HG03558 (cell line): ENCODE measurements around the gene MAN1A2.
"Not testable (repeated sequence)": the region's sequence is repeated elsewhere in the genome, so short reads cannot be mapped to it uniquely, and the experiment has no call there.

Experiments
- ATAC-seq: cut with Tn5 transposase; IDR thresholded peaks from one replicate; pipeline ENCODE4 v1.9.1; 2021; ENCODE audit warnings: moderate number of reproducible peaks; ENCODE audit not compliant: unreplicated experiment; ENCODE audit errors: extremely low read depth

Gene MAN1A2

DNA sequence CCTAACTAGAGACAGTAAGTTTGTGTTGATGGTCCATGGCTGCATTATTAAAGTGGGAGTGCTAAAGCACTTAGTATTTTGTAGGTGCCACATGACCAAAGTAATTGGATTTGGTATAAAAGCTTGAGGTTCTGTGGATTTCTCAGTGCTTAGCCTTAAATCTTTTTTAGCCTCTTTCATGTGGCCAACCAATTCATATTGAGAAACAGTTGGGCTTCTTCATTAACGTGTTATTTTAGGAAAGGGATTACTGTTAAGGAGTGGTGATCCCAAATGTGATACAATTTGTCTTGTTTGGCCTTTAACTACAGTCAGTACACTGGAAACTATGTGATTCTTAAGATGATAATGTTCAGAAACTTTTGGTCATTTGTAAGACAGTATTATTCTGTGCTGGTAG lies 25.5 kb downstream of the MAN1A2 start:
- no peak for ATAC-seq

DNA sequence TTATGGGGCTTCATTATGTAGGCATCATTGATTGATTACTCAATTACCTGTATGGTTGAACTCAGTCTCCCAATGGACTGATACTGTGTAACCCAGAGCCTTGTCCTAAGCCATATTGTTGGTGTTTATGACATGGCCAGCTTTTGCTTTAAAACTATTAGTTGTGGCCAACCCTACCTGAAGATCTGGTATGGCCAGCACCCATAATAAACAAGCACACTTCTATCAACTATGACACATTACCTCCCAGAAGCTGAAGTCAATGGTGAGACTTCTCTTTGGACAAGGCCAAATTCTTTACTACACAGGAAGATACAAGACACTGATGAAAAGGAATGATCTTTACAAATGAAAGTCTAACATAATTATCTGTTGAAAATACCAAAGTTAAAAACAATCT lies 28.8 kb downstream of the MAN1A2 start:
- ATAC-seq = no peak

DNA sequence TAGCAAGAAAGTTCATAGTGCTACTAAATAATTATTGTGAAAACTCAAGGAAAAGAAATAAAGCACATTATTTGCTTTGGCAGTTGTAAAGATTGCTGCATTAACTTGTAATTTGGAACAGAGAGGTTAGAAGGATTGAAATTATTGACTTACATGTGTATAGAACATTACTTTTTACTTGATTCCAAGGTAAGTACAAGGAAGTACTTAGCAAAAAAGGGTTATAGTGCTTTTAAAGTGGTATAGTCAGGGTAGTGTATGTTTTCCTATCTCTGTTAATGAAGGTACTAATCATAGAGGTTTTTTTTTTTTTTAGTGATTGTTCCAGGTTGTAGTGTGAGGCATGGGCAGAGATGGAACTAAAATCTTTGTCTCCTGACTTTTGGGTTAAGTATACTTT lies 29.4 kb downstream of the MAN1A2 start:
- no peak for ATAC-seq

DNA sequence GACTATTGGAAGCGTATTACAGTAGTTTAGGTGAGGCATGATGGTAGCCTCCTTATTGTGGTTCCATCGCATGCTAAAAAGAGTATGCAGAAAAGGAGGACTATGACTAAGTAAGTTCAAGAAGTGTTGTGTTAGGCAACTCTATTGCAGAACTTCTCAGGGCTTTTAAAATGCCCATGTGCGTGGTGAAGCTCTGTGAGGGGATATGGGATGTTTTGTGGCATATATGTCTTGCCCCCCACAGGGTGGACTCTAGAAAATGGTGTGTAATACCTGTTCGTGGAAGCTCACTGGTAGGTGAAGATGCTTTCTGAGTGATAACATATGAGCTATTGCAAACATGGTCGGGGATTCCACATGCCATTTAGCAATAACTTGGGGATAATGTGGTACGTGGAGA lies 31.7 kb downstream of the MAN1A2 start:
- ATAC-seq = no peak

DNA sequence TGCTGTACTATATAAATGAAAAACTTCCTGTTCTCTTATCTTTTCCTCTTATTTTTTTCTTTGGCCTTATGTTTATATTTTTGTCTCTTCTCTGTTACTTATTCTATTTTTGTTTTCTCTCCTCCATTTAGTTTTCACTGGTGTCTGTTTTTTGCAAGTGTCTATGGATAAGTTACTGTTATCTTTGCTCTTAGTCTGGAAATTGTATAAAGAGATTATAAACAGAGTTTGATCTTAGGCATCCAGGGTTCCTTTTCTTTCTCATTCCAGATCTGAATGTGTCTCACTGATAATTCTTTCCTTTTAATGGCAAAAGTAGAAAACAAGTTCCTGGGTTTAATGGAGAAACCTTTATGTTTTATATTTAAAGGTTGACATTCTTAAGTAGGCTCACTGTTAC lies 34.5 kb downstream of the MAN1A2 start:
- ATAC-seq = no peak

DNA sequence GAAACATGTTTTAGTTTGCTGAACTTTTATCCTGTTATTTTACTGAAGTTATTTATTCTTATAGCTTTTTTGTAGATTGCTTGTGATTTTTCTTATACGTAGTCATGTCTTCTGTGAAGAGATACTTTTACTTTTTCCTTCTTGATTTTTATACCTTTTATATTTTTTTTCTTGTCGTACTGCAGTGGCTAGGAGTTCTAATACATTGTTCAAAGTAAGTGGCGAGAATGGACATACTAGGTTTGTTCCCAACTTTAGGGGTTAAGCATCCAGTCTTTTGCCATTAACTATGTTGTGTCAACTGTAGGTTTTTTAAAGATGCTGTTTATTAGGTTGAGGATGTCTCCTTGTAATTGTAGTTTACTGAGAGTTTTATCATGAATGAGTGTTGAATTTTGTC lies 36.3 kb downstream of the MAN1A2 start:
- no peak for ATAC-seq

DNA sequence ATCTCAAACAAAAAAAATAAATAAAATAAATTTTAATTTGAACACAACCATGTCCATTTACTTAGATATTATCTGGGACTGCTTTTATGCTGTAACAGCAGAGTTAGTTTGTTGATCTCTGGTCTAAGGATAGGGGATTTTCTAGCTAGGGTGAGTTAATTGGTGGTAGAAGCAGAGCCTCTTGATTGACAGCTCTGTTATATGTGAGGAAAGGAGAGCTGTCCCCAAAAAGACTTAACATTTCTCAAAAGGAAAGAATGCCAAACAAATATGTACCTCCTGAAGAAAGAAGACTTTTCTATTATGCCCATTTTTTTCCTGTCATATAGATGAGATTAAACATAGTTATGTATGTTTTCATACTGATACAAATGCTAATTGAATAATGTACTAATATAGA lies 37.8 kb downstream of the MAN1A2 start:
- no peak for ATAC-seq

DNA sequence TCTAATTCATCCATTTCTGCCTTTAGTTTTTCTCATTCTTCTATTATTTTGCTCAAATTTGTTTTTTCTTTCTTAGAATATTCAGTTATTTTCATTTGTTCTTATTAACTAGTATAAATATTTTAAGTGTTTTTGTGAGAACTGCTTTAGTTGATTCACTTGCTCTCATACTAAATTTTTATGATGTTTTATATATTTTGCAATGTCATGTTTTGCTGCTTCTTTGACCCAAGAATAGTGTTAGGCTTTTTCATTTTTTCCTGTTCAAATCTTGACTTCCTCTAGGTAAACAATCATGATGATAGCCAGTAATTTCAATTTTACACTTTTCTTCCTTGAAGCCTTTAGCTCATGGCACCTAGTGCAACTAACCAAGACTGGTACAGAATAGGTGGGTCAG lies 45.2 kb downstream of the MAN1A2 start:
- ATAC-seq = no peak

DNA sequence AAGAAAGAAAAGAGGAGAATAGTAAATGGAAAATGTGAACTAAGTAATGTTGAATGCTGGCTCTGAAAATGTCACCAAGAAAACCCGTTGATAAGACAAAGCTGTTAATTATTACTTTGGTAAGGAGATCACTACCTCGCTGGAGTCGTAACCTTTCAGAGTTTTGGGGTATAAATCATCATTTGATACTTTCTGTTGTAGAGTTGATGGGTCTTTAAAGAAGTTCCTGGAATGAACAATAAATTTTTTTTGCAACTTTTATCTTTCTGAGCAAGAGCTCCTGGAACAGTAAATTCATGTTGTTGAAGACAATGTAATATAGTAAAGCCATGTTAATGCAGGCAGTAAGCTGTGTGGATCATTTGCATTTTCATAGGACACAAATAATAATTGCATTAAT lies 46.2 kb downstream of the MAN1A2 start:
- ATAC-seq = no peak

DNA sequence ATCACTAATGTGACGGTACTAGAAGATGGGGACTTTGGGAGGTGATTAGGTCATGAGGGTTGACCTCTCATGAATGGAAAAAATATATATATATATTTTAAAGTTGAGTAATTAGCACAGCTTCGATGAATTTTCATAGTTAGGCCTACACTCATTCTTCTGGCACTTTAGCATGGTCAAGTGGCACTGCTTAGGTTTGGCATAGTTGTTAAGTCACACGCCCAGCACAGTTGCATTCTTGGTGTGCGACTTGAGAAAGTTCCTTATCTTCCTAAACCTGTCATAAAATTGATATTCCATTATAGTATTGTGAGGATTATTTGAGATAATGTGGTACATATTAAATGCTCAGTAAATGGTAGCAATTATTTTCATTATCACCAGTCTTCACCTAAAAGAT lies 47.7 kb downstream of the MAN1A2 start:
- ATAC-seq = no peak

DNA sequence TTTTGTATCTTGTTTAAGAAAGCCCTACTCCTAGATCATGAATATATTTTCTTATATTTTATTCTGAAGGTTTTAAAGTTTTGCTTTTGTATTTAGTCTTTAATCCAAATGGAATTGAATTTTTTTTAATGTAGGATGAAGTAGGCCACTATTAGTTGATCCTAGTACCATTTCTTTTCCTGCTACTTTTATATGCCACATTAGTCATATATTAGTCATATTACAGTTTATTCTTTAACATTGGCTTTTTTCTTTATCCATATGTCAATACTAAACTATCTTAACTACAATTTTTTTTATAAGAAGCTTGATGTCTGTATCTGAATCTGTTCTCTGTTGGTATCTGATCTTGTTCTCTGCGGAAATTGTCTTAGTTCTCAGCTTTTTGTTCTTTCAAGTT lies 48.8 kb downstream of the MAN1A2 start:
- no peak for ATAC-seq

DNA sequence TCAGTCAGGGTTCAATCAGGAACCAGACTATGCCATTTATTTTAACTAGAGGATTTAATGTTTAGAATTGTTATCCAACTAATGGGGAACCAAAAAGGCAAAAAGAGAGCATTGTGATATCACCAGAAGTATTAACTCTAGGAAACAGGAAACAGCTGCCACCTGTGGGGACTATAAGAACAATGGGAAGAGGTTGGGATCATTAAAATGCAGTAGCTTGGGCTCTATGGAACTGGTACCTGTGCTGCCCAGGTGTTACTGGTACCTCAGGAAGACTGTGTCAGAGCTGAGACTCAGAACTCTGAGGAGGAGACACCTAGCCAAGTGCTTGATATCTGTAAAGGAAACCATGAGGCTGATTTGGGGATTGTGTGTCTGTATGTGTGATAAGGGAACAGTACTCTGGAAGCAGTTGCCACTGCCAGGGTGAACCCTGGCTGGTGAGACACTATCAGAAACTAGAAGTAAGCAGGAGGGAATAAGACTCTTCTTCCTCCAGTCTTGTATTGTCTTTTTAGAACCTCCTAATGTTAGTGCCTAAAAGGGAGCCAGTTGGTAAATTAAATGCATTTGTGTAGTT lies 49.4 kb downstream of the MAN1A2 start:
- no peak for ATAC-seq

DNA sequence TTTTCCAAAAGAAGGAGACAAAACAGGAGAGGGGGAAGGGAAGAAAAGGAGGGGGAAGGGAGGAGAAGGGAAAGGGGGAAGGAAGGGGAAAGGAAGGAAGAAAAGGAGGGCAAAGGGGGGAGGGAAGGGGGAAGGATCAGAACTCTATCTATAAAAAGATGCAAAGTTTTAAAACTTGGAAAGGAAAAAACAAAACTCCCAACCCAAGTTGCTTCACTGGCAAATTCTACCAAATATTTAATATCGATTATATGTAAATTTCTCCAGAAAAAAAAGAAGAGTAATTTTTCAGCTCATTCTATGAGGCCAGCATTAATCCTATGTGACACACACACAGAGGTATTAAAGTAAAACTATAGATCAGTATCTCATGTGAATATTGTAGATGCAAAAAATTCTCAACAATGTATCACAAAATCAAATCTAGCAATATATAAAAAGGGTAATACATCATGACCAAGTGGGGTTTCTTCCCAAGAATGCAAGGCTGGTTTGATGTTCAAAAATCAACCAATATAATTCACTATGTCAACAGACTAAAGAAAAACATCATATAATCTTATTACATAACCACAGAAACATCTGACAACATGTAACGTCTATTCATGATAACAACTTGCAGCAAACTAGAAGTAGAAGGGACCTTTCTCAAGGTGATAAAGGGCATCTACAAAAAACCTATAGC lies 57.9 kb downstream of the MAN1A2 start:
- ATAC-seq = no peak

DNA sequence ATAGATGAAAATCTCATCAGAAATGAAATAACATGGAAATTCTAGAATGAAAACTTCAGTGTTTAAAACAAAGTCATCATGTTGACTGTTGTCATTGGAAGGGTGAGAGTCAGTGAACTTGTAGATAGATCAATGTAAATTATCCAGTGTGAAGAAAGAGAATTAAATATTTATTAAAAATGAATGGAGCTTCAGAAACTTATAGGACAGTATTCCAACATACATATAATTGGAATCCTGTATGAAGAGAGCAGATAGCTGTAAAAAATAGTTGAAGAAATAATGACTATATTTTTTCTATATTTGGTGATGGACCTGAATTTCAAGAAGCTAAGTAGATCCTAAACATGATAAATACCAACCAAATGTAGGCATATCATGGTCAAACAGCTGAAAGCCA lies 60.0 kb downstream of the MAN1A2 start:
- no peak for ATAC-seq

DNA sequence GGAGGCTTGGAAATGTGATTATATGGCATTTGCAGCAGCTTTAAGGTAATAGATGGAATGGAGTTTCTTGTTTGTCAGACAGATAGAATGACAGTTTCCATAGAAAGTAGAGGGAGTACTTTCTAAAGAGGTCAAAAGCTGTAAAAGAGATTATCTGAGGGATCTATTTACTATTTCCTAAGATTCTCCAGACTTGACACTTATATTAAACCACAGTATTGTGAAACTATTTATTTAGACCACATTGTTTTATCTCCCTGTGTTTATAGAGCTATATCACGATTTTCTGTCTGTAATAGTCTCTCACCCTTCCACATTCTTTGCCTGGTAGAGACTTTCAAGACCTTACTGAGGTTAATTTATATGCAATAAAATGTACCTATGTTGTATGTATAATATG lies 66.7 kb downstream of the MAN1A2 start:
- no peak for ATAC-seq

DNA sequence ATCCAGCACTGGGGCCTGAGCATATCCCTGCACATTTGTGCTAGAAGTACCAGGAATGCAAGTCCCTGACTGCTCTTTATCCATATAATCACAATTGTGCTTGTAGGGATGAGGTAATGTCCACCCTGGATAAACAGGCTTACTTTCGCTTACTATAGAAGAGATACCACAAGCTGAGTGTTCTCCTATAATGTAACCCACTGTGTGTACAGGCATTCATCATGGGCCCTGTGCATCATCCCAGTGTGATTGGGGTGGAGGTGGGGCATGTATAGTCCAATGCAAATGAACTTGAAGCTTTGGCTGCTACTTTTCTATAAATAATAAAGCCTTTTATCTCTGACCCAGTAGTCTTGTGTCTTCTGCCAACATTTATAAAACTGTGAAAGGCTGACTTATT lies 69.3 kb downstream of the MAN1A2 start:
- ATAC-seq = no peak

DNA sequence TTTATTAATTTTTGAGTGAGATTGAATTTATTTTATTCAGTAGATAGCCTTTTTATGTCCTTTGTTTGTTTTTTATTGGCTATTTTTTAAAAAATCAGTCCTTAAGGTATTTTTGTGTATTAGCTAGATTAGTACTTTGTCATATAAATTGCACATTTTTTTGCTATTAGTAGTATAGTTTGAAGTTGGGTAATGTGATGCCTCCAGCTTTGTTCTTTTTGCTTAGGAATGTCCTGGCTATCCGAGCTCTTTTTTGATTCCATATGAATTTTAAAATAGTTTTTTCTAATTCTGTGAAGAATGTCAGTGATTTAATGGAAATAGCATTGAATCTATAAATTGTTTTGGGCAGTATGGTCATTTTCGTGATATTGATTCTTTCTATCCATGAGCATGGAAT lies 80.4 kb downstream of the MAN1A2 start:
- no peak for ATAC-seq

DNA sequence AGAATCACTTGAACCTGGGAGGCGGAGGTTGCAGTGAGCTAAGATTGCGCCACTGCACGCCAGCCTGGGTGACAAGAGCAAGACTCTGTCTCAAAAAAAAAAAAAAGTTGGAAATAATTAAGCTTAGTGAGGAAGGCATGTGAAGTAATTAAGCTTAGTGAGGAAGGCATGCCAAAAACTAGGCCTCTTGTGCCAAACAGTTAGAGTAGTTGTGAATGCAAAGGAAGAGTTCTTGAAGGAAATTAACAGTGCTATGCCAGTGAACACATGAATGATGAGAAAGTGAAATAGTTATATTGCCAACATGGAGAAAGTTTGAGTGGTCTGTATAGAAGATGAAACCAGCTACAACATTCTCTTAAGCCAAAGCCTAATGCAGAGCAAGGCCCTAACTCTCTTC lies 85.0 kb downstream of the MAN1A2 start:
- no peak for ATAC-seq

DNA sequence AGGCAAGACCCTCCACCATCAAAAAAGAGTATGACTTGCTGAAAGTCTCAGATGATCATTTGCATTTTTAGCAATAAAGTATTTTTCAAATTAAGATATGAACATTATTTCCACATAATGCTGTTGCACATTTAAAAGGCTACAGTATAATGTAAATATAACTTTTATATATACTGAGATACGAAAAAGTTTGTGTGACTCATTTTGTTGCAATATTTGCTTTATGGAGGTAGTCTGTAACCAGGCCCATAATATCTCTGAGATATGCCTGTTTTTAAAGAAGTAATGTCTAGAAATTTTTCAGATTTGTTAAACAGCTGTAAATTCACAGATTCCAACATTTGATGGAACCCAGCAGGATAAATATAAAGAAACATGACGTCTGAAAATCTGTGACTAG lies 86.7 kb downstream of the MAN1A2 start:
- ATAC-seq = no peak

DNA sequence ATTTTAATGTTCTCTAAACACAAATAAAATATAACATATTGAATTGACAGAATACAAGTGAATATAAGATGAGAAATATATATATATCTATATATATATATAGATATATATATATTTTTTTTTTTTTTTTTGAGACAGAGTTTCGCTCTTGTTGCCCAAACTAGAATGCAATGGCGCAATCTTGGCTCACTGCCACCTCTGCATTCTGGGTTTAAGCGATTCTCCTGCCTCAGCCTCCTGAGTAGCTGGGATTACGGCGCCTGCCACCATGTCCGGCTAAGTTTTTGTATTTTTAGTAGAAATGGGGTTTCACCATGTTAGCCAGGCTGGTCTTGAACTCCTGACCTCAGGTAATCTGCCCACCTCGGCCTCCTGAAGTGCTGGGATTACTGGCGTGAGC lies 91.2 kb downstream of the MAN1A2 start:
- not testable (repeated sequence) for ATAC-seq

DNA sequence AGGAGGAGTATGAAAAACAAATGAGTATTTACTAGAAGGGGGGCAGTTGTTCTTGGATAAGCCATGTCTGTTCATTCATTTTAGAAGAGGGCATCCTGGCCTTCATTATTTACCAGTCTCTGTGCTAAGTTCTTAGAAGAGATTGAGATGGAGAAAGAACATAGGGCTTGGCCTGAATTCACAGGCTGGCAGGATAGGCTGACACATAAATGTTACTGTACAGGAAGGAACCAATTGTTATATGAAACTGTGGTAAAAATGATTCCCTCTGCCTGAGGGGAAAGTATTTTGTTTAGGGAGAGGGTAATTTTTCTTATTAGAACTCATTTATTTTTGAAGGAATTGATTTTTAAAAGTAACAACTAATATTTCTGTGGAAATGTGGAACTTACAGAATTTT lies 99.5 kb downstream of the MAN1A2 start:
- no peak for ATAC-seq

DNA sequence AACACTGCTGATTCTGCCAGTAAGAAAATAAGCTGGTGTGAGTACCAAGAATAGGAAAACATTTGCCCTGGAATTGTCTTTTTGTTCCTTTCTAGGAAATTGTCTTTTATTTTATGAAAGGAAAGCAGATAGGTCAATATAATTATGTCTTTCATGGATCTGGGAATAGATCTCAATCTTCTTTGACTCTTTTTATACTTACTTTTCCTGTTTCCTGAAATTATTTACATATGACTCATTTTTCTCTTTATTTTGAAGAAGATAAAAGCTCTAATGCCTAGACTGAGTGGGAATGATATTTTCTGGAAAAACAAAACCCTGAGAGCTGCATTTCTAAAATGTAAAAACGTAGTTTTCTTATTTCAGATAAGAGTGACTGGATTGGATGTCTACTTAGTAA lies 100.1 kb downstream of the MAN1A2 start:
- no peak for ATAC-seq

DNA sequence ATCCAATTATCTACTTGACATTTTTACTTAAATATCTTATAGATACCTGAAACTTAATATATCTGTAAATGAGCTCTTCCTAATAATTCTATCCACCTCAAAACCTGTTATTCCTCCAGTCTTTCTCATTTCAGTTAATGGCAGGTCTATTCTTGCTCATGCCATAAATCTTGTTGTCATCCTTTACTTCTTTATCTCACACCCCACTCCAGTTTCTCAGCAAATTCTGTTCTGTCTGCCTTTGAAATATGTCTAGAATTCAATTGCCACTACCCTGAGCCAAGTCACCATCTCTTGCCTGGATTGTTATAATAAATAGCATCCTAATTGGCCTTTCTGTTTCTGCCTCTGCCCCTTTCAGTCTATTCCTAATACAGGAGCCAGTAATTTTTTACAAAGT lies 105.8 kb downstream of the MAN1A2 start:
- no peak for ATAC-seq
